K562 (cell line): ENCODE measurements around the gene OR9A2. TPM values are rescaled to one million over a fixed set of nuclear protein-coding genes. Genes with fewer than 3 reads are reported as not detected.

ENCODE experiments used
- ATAC-seq: fragments of 200-7000 bp; cut with Tn5 transposase; 3 replicates; pipeline ENCODE4 v1.9.1; 2020; ENCODE audit warnings: moderate library complexity
- BruUV-seq: library from RNA; stranded (reverse); fragments of 400-500 nt; replicated peaks from 2 replicates; lab custom pipeline; 2021; lab: Mats Ljungman, UMichigan
- CTCF ChIA-PET: fragments of 300-600 bp; formaldehyde crosslinking; extraction: SDS; loops from one replicate; lab custom pipeline; 2021; ENCODE audit warnings: low intra/inter-chr PET ratio; lab: Yijun Ruan, JAX
- POLR2A ChIA-PET: fragments of 300-600, 350-650 bp; sonication (Branson Sonifier 250); formaldehyde crosslinking; extraction: SDS; loops from one replicate; lab custom pipeline; 2021; ENCODE audit warnings: antibody characterized with exemption, inconsistent platforms; lab: Yijun Ruan, JAX
- DNase-seq, 4 experiments: peaks; one replicate each; pipeline versions ENCODE4 v3.0.0 to v3.0.0-alpha.2; 2011 to 2018; ENCODE audit warnings: low spot score in 3 of 4, mixed read lengths in 3 of 4; ENCODE audit errors: extremely low read depth in 1 of 4
- FAIRE-seq: peaks from 2 replicates; lab custom pipeline; 2011; peaks lifted over from hg19 to GRCh38; lab: Jason Lieb, UNC
- H2AFZ ChIP-seq: 2 replicates; pipeline ENCODE4 v1.6.0; 2011; ENCODE audit warnings: low read depth, low read length, control low read depth, inconsistent platforms
- H3K27ac ChIP-seq: fragments of 200-600 bp; 3 replicates; pipeline ENCODE4 v1.8.0; 2011; ENCODE audit warnings: low read depth, mild to moderate bottlenecking, control low read depth, inconsistent platforms, low read length, moderate library complexity, mixed read lengths; ENCODE audit errors: extremely low read depth
- H3K27me3 ChIP-seq, 2 experiments: fragments of 300-600 bp in 1 of 2; 2 replicates in 1 of 2; 3 replicates in 1 of 2; pipeline versions ENCODE4 v1.6.0 to v1.8.0; 2011; ENCODE audit warnings: inconsistent platforms in 2 of 2, low read length in 2 of 2, mild to moderate bottlenecking in 1 of 2, mixed read lengths in 1 of 2, moderate library complexity in 1 of 2; ENCODE audit not compliant: control insufficient read depth in 2 of 2, insufficient read depth in 2 of 2
- H3K36me3 ChIP-seq: fragments of 300-600 bp; 3 replicates; pipeline ENCODE4 v1.8.0; 2011; ENCODE audit warnings: mild to moderate bottlenecking, low read length, inconsistent platforms; ENCODE audit not compliant: control insufficient read depth, insufficient read depth
- H3K4me1 ChIP-seq, 2 experiments: fragments of 200-600 bp in 1 of 2; replicated peaks in 1 of 2; 2 replicates in 1 of 2; 3 replicates in 1 of 2; pipeline versions ENCODE4 v1.5.1 to v1.8.0; 2011; ENCODE audit warnings: inconsistent platforms in 2 of 2, low read length in 2 of 2, mild to moderate bottlenecking in 1 of 2, mixed read lengths in 1 of 2, moderate library complexity in 1 of 2; ENCODE audit not compliant: control insufficient read depth in 2 of 2, insufficient read depth in 2 of 2
- H3K4me2 ChIP-seq: 2 replicates; pipeline ENCODE4 v1.6.1; 2011; ENCODE audit warnings: low read length, control low read depth, inconsistent platforms, mixed read lengths; ENCODE audit not compliant: insufficient read depth
- H3K4me3 ChIP-seq: fragments of 200-600 bp; sonication (generic), shearing (Covaris generic); 2 replicates; pipeline ENCODE4 v1.5.1; 2016; ENCODE audit warnings: control low read depth, inconsistent platforms
- H3K79me2 ChIP-seq: fragments of 200-600 bp; 3 replicates; pipeline ENCODE4 v1.8.0; 2011; ENCODE audit warnings: low read length, inconsistent platforms; ENCODE audit not compliant: control insufficient read depth, insufficient read depth
- H3K9ac ChIP-seq, 2 experiments: 2 replicates each; pipeline versions ENCODE4 v1.6.0 to v1.6.1; 2011; ENCODE audit warnings: low read depth in 2 of 2, low read length in 2 of 2, control low read depth in 1 of 2, inconsistent platforms in 1 of 2, mild to moderate bottlenecking in 1 of 2, mixed read lengths in 1 of 2; ENCODE audit not compliant: insufficient read depth in 1 of 2
- H3K9me1 ChIP-seq: one replicate; pipeline ENCODE4 v1.6.0; 2011; ENCODE audit warnings: inconsistent platforms, mild to moderate bottlenecking, low read length, moderate library complexity; ENCODE audit not compliant: control insufficient read depth, insufficient read depth
- H3K9me3 ChIP-seq: replicated peaks from 2 replicates; pipeline ENCODE4 v1.5.1; 2011; ENCODE audit warnings: low read depth, low read length, inconsistent platforms; ENCODE audit not compliant: control insufficient read depth, insufficient read depth
- H4K20me1 ChIP-seq: replicated peaks from 2 replicates; pipeline ENCODE4 v1.6.1; 2011; ENCODE audit warnings: low read length, inconsistent platforms, mixed read lengths; ENCODE audit not compliant: control insufficient read depth, insufficient read depth
- BRCA1 ChIP-seq, 2 experiments: fragments of 450-650 bp in 1 of 2; sonication (generic) in 1 of 2; formaldehyde crosslinking in 1 of 2; IDR thresholded peaks; 2 replicates each; pipeline versions ENCODE4 v1.5.0 to v1.6.1; 2017 to 2020; ENCODE audit warnings: mild to moderate bottlenecking in 1 of 2, missing genetic modification reagents in 1 of 2
- CHD7 ChIP-seq: fragments of 200-600 bp; sonication (generic); IDR thresholded peaks from one replicate; pipeline ENCODE4 v1.6.1; 2012; ENCODE audit warnings: mild to moderate bottlenecking, low read depth, low read length, inconsistent platforms
- ETS1 ChIP-seq: conservative IDR thresholded peaks from 2 replicates; pipeline ENCODE4 v1.6.1; 2011; ENCODE audit warnings: low read depth, mild to moderate bottlenecking, low read length; ENCODE audit not compliant: control insufficient read depth
- MED1 ChIP-seq: sonication (generic); formaldehyde crosslinking; IDR thresholded peaks from 2 replicates; pipeline ENCODE4 v1.8.1; 2023; ENCODE audit warnings: missing genetic modification reagents, borderline replicate concordance
- PCBP1 ChIP-seq: fragments of 200-400 bp; formaldehyde crosslinking; IDR thresholded peaks from 2 replicates; pipeline ENCODE4 v1.6.1; 2018; ENCODE audit warnings: mild to moderate bottlenecking, low read depth, low read length; ENCODE audit not compliant: poor library complexity, severe bottlenecking
- POLR2A ChIP-seq: fragments of 450-650 bp; conservative IDR thresholded peaks from 2 replicates; pipeline ENCODE4 v1.6.1; 2016
- SIRT6 ChIP-seq: IDR thresholded peaks from one replicate; pipeline ENCODE4 v1.6.1; 2012; ENCODE audit warnings: low read depth, mild to moderate bottlenecking, control low read depth, inconsistent platforms, low read length, moderate library complexity
- in situ Hi-C: fragments of 300-500 bp; cut with MboI; formaldehyde crosslinking; loops from 4 replicates; pipeline ENCODE4 v1.15.0; 2018; ENCODE audit warnings: inconsistent platforms, mixed read lengths
- intact Hi-C: fragments of 100-400 bp; cut with micrococcal nuclease; formaldehyde crosslinking; loops from 2 replicates; pipeline ENCODE4 v1.14.2; 2022
- polyA plus RNA-seq, 8 experiments: library from polyadenylated mRNA; depleted of rRNA in 4 of 8; stranded (reverse) in 5 of 8; unstranded in 3 of 8; fragments of >200 nt; fragmentation: Nextera tagmentation in 2 of 8; fragmentation: Illumina TruSeq in 1 of 8; extraction: Ambion mirVana in 2 of 8; extraction: Trizol in 1 of 8; gene quantifications; 2 replicates each; pipeline versions ENCODE4 v1.2.1 to v1.2.3, GENCODE V29; 2011 to 2014; ENCODE audit warnings: inconsistent platforms in 1 of 8, missing spikeins in 1 of 8
- total RNA-seq, 7 experiments: library from RNA; depleted of rRNA in 6 of 7; stranded (reverse); fragments of >200 nt in 6 of 7; fragmentation: Illumina TruSeq in 2 of 7; extraction: Trizol in 2 of 7; gene quantifications; 2 replicates each; pipeline versions ENCODE4 v1.2.1 to v1.2.3, GENCODE V29; 2011 to 2021; ENCODE audit warnings: low replicate concordance in 1 of 7

Gene OR9A2
- total and polyA plus RNA-seq, 9 of the 15 experiments (the other 6 are each of a cell fraction or from before 2014, with no cell fraction given): not detected

- H3K4me2 ChIP-seq: no peak overlapping the region
- H2AFZ ChIP-seq: no peak overlapping the region
- CTCF ChIA-PET: no interaction called here
- H3K9me3 ChIP-seq: no peaks in the 10 kb centered on the region
- no peaks in the 10 kb centered on the region for H3K4me1 ChIP-seq
- H4K20me1 ChIP-seq: no peaks in the 10 kb centered on the region
- no peak overlapping the region for H3K4me3 ChIP-seq
- in situ Hi-C loops: no loop called here
- no TSS peak for BruUV-seq
- H3K27ac ChIP-seq: no peak overlapping the region
- no peaks in the 10 kb centered on the region for H3K9me1 ChIP-seq
- DNase-seq (no peak), ATAC-seq (no peak), FAIRE-seq (no peak)
- no peak overlapping the region for H3K9ac ChIP-seq
- POLR2A ChIA-PET: interaction anchor here (0.6 kb wide), 1 partner anchor 267 kb away, joined by 3 read pairs; the partner anchor contains the start of gene CLCN1
- H3K79me2 ChIP-seq: no peaks in the 10 kb centered on the region
- TF ChIP-seq POLR2A (no peak), MED1 (CRISPR knock-in tag) (no peak), PCBP1 (no peak), ETS1 (no peak), BRCA1 (IDR thresholded peaks at IDR 0.05) (no peak), BRCA1 (CRISPR knock-in tag; IDR thresholded peaks at IDR 0.05) (no peak), SIRT6 (no peak), CHD7 (no peak)
- TF ChIP-seq, all 486 proteins: peak for 0
- intact Hi-C loops: no loop called here
- Histone ChIP-seq H3K27me3 (peaks cover 7 to 21% of the 10 kb centered on the region in 2 experiments), H3K36me3 (no peaks in the 10 kb centered on the region)
These were observed 21.9 kb upstream of the OR9A2 start for GRCh38 chr7:143048827-143049226.
